Endothelial cell (in vitro differentiated cells): ENCODE measurements around the gene PFDN1. TPM values are rescaled to one million over a fixed set of nuclear protein-coding genes. Genes with fewer than 3 reads are reported as not detected.

ENCODE experiments used
- DNase-seq: peaks from one replicate; pipeline ENCODE4 v3.0.0; 2021; ENCODE audit warnings: low spot score
- H3K27ac Mint-ChIP-seq: one replicate; pipeline ENCODE4 v1.8.0; 2021; ENCODE audit warnings: mixed read lengths, inconsistent platforms; ENCODE audit not compliant: unreplicated experiment
- H3K27me3 Mint-ChIP-seq: one replicate; pipeline ENCODE4 v1.8.0; 2021; ENCODE audit warnings: mild to moderate bottlenecking, moderate library complexity, mixed read lengths, inconsistent platforms; ENCODE audit not compliant: unreplicated experiment
- H3K36me3 Mint-ChIP-seq: one replicate; pipeline ENCODE4 v1.8.0; 2021; ENCODE audit warnings: mild to moderate bottlenecking, low read depth, mixed read lengths, inconsistent platforms; ENCODE audit not compliant: unreplicated experiment
- H3K4me1 Mint-ChIP-seq: one replicate; pipeline ENCODE4 v1.8.0; 2021; ENCODE audit warnings: mild to moderate bottlenecking, mixed read lengths, inconsistent platforms; ENCODE audit not compliant: unreplicated experiment
- H3K4me3 Mint-ChIP-seq: one replicate; pipeline ENCODE4 v1.8.0; 2021; ENCODE audit warnings: mild to moderate bottlenecking, mixed read lengths, inconsistent platforms; ENCODE audit not compliant: unreplicated experiment
- H3K9me3 Mint-ChIP-seq: one replicate; pipeline ENCODE4 v1.8.0; 2021; ENCODE audit warnings: mixed read lengths, inconsistent platforms; ENCODE audit not compliant: unreplicated experiment
- CTCF ChIP-seq: fragments of 200-600 bp; sonication (generic); IDR thresholded peaks from one replicate; pipeline ENCODE4 v1.5.0; 2021; ENCODE audit warnings: antibody characterized with exemption; ENCODE audit not compliant: unreplicated experiment
- total RNA-seq: library from RNA; stranded (reverse); fragmentation: NEBNext Ultra II Directional; extraction: Animal tissue kit (Norgen Biotek cat#: 25700); gene quantifications from one replicate; pipeline ENCODE4 v1.2.1, GENCODE V29; 2021; ENCODE audit not compliant: unreplicated experiment

Gene PFDN1
- total RNA-seq, 1 donor from 2014 or later, result 86.2 TPM

DNA sequence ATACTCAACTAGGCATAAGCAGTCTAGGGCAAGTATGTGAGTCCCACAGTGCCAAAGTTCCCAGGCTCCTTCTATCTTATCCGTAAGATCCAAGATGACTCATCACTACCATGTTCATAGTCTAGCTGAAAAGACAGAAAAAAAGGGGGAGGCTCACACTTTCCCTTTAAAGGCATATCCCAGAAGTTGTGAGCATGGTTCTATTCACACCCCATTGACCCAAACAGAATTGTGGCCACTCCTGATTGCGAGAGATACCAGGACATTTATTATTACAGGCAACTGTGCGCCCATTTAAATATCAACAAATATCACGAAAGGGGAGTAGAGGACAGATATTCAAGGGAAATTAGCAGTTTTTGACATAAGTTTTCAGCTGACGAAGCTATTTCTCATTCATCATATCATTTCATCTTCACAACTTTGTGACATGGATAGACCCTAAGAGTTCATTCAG is 8.1 kb upstream of the PFDN1 start:
- TF ChIP-seq CTCF, result no peak
- Mint-ChIP-seq H3K36me3 (no peaks in the 10 kb centered on the region), H3K4me1 (peaks cover 24% of the 10 kb centered on the region), H3K27me3 (peaks cover 3% of the 10 kb centered on the region), H3K9me3 (no peaks in the 10 kb centered on the region), H3K27ac (no peak overlapping the region), H3K4me3 (no peak overlapping the region)
- DNase-seq, result no peak

DNA sequence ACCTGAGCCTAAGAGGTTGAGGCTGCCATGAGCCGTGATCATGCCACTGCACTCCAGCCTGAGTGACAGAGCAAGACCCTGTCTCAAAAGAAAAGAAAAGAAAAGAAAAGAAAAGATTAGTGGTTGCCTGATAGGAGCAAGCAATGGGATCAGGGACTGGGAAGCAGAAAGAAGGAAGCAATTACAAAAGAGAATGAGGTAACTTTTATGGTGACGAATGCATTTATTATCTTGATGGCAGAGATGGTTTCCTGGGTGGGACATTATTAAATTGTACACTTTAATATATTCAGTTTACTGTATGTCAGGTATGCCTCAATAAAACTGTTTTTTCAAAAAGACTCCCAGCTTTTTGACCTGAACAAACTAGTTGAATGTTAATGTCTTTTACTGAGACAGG is 7.5 kb upstream of the PFDN1 start:
- peaks cover 24% of the 10 kb centered on the region for H3K4me1 Mint-ChIP-seq
- H3K27ac Mint-ChIP-seq, result no peak overlapping the region
- H3K9me3 Mint-ChIP-seq, result no peaks in the 10 kb centered on the region
- no peaks in the 10 kb centered on the region for H3K36me3 Mint-ChIP-seq
- no peak for TF ChIP-seq CTCF
- DNase-seq, result no peak
- peaks cover 3% of the 10 kb centered on the region for H3K27me3 Mint-ChIP-seq
- no peak overlapping the region for H3K4me3 Mint-ChIP-seq

DNA sequence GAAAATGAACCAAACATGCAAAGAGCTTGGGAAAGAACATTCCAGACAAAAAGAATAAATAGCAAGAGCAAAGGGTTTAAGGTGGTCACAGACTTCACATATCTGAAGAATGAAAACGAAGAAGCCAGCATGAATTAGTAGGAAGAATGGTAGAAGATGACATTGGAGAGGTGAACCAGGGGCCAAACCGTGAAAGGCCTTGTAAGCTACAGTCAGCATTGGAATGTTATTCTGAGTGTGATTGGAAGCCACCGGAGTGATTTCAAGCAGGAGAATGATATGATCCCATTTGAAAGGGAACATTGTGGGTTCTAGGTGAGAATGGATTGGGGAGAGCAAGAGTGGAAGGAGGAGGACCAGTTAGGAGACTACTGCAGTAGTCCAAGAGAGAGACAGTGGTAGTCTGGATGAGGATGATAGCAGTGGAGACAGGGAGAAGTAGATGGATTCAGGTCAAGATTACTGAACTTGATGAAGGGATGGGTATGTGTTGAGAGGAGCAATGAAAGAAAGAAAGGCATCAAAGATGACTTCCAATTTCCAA is 6.9 kb upstream of the PFDN1 start:
- Mint-ChIP-seq H3K9me3 (no peaks in the 10 kb centered on the region), H3K4me3 (no peak overlapping the region), H3K27me3 (peaks cover 3% of the 10 kb centered on the region), H3K36me3 (no peaks in the 10 kb centered on the region), H3K4me1 (peaks cover 24% of the 10 kb centered on the region), H3K27ac (no peak overlapping the region)
- DNase-seq, result no peak
- no peak for TF ChIP-seq CTCF

DNA sequence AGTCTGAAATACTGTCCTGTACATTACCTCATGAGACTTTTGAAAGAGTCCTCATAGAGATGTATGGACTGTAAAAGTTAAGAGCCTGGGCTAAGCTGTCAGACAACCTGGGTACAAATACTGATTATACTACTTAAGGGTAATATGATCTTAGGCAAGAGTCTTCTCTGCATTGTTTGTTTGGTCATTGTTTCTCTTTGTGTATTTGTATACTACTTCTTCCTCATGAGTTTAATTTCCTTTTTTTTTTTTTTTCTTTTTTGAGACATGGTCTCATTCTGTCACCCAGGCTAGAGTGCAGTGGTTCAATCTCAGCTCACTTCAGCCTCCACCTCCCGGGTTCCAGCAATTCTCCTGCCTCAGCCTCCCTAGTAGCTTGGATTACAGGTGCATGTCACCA is 2.6 kb upstream of the PFDN1 start:
- Mint-ChIP-seq H3K36me3 (no peaks in the 10 kb centered on the region), H3K9me3 (no peaks in the 10 kb centered on the region), H3K4me3 (no peak overlapping the region), H3K27ac (no peak overlapping the region), H3K4me1 (peaks cover 15% of the 10 kb centered on the region), H3K27me3 (peaks cover 3% of the 10 kb centered on the region)
- no peak for TF ChIP-seq CTCF
- no peak for DNase-seq

- H3K4me3 Mint-ChIP-seq, result no peak overlapping the region
- no peaks in the 10 kb centered on the region for H3K36me3 Mint-ChIP-seq
- peaks cover 18% of the 10 kb centered on the region for H3K4me1 Mint-ChIP-seq
- peaks cover 2% of the 10 kb centered on the region for H3K27me3 Mint-ChIP-seq
- H3K27ac Mint-ChIP-seq, result peak overlapping the region; percentile 70
- DNase-seq, result no peak
- TF ChIP-seq CTCF, result no peak
- H3K9me3 Mint-ChIP-seq, result no peaks in the 10 kb centered on the region
Measured at GRCh38 chr5:140303966-140304365, 1.1 kb upstream of the PFDN1 start.
